Retinal pigment epithelial cell (primary cell): ENCODE data around the gene CNP.
"Not testable (repeated sequence)": the region's sequence is repeated elsewhere in the genome, so short reads cannot be mapped to it uniquely, and the experiment has no call there.

Source experiments
- DNase-seq: peaks from one replicate; pipeline ENCODE4 v3.0.0-alpha.2; 2010; ENCODE audit warnings: low read depth
- H3K4me3 ChIP-seq: 2 replicates; pipeline ENCODE4 v1.5.1; 2011; ENCODE audit warnings: mild to moderate bottlenecking, low read length, control low read depth, moderate library complexity
- TF ChIP-seq, protein P1 (sequence below): conservative IDR thresholded peaks from 2 replicates; pipeline ENCODE4 v1.5.1; 2011; ENCODE audit warnings: low read depth, low read length, control low read depth, inconsistent platforms

CNP gene

DNA sequence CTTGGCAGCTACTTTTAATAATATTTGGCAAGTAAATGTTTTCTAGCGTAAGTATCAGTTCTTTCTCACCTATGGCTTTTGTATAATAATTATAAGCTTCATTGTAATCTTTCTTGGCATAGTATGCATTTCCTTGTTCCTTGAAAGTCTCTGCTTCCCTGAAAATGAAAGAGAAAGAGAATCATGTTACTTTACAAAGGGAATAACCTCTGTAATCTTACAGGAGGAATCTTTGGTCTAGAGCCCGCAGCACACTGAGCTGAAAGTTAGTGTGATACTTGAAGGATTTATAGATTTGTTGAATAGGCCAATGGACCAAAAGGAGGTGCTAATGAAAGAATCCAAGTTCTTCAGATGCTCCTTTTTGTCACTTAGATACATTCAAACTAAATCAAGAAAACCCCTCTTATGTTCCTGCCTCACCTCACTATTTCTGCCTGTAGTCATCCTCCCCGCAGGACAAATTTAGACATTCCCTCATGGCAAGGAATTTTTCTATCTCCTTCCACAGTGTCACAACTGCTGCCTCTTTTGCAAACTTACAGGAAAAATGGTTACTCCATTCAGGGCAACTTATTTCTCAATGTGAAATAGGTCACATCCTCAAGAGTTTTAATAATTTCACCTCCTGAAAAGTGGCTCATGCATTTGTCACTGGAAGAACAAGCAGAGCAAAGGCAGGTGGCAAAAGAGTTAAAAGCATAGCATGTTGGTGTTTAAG, 34.0 kb downstream of the CNP start:
- TF ChIP-seq, protein P1, sequence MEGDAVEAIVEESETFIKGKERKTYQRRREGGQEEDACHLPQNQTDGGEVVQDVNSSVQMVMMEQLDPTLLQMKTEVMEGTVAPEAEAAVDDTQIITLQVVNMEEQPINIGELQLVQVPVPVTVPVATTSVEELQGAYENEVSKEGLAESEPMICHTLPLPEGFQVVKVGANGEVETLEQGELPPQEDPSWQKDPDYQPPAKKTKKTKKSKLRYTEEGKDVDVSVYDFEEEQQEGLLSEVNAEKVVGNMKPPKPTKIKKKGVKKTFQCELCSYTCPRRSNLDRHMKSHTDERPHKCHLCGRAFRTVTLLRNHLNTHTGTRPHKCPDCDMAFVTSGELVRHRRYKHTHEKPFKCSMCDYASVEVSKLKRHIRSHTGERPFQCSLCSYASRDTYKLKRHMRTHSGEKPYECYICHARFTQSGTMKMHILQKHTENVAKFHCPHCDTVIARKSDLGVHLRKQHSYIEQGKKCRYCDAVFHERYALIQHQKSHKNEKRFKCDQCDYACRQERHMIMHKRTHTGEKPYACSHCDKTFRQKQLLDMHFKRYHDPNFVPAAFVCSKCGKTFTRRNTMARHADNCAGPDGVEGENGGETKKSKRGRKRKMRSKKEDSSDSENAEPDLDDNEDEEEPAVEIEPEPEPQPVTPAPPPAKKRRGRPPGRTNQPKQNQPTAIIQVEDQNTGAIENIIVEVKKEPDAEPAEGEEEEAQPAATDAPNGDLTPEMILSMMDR = no peak
- H3K4me3 ChIP-seq = no peak overlapping the region
- no peak for DNase-seq

DNA sequence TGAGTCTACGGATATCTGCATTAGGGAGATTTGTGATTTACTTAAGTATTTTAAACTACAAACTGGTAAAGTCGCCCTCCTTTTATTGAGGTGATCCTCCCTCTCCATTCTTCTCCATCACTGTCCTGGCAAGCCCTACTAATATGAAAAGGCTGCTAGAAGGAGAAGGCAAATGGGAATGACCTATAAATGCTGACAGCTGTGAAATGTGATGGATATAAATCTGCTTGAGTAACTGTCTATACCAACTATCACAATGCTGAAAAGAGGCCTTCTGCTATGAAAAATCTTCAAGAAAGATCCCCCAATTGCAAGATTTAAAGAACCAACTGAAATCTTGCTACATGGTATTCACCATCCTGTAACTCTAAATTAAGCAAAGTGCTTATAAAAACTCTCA, 35.1 kb downstream of the CNP start:
- no peak overlapping the region for H3K4me3 ChIP-seq
- DNase-seq = no peak
- TF ChIP-seq, protein P1 = no peak

GRCh38 chr17:42002175-42002791, 35.7 kb downstream of the CNP start:
- no peak overlapping the region for H3K4me3 ChIP-seq
- DNase-seq = no peak
- TF ChIP-seq, protein P1 = no peak

GRCh38 chr17:42002792-42003301, 36.3 kb downstream of the CNP start:
- TF ChIP-seq, protein P1 = no peak
- no peak for DNase-seq
- H3K4me3 ChIP-seq = no peak overlapping the region

GRCh38 chr17:42005166-42005565, 38.6 kb downstream of the CNP start:
- TF ChIP-seq, protein P1 = no peak
- no peak overlapping the region for H3K4me3 ChIP-seq
- DNase-seq = no peak

GRCh38 chr17:42009170-42009569, 42.6 kb downstream of the CNP start:
- H3K4me3 ChIP-seq = no peak overlapping the region
- TF ChIP-seq, protein P1 = peak; percentile 9
- DNase-seq = no peak

- not testable (repeated sequence) for H3K4me3 ChIP-seq, DNase-seq
Observed at GRCh38 chr17:42010266-42010680, 43.7 kb downstream of the CNP start.
